H1 (cell line): Measurements from ENCODE around the gene PKD1L1. TPM values are rescaled to one million over a fixed set of nuclear protein-coding genes. Genes with fewer than 3 reads are reported as not detected.

ENCODE experiments used
- CTCF ChIA-PET: fragments of 300-600 bp; sonication (Branson Sonifier 250); formaldehyde crosslinking; loops from one replicate; lab custom pipeline; 2021; ENCODE audit not compliant: partially characterized antibody; lab: Charles Lee
- POLR2A ChIA-PET: fragments of 300-600 bp; sonication (Branson Sonifier 250); formaldehyde crosslinking; loops from one replicate; lab custom pipeline; 2021; ENCODE audit warnings: inconsistent platforms; ENCODE audit not compliant: partially characterized antibody; lab: Charles Lee
- DNase-seq, 2 experiments: peaks; one replicate each; pipeline versions ENCODE4 v3.0.0 to v3.0.0-alpha.2; 2010 to 2022; ENCODE audit warnings: low spot score in 2 of 2, low read depth in 1 of 2, mixed read lengths in 1 of 2
- FAIRE-seq: peaks from 2 replicates; lab custom pipeline; 2011; peaks lifted over from hg19 to GRCh38; lab: Jason Lieb, UNC
- H2AFZ ChIP-seq: 2 replicates; pipeline ENCODE4 v1.8.1; 2012; ENCODE audit warnings: low read length, inconsistent platforms
- H2AK5ac ChIP-seq: 2 replicates; pipeline ENCODE4 v1.6.1; 2013; ENCODE audit warnings: low read depth, low read length
- H2BK120ac ChIP-seq: replicated peaks from 2 replicates; pipeline ENCODE3; 2013; ENCODE audit warnings: low read depth, low read length, inconsistent platforms
- H2BK12ac ChIP-seq: 2 replicates; pipeline ENCODE4 v1.6.1; 2013; ENCODE audit warnings: low read depth, low read length
- H2BK15ac ChIP-seq: 2 replicates; pipeline ENCODE4 v1.6.1; 2013; ENCODE audit warnings: low read length
- H2BK20ac ChIP-seq: 2 replicates; pipeline ENCODE4 v1.6.1; 2013; ENCODE audit warnings: low read length
- H2BK5ac ChIP-seq: 2 replicates; pipeline ENCODE4 v1.6.1; 2013; ENCODE audit warnings: low read depth, low read length
- H3K14ac ChIP-seq: 2 replicates; pipeline ENCODE4 v1.6.1; 2013; ENCODE audit warnings: inconsistent platforms; ENCODE audit not compliant: insufficient read length
- H3K18ac ChIP-seq: 2 replicates; pipeline ENCODE4 v1.6.1; 2013; ENCODE audit warnings: low read length; ENCODE audit errors: extremely low read depth
- H3K23ac ChIP-seq: 2 replicates; pipeline ENCODE4 v1.6.1; 2013; ENCODE audit warnings: inconsistent platforms; ENCODE audit not compliant: insufficient read length
- H3K23me2 ChIP-seq: 2 replicates; pipeline ENCODE4 v1.6.1; 2013; ENCODE audit warnings: low read depth, low read length
- H3K27ac ChIP-seq: 2 replicates; pipeline ENCODE4 v1.6.1; 2011; ENCODE audit warnings: low read depth, low read length, inconsistent platforms
- H3K27me3 ChIP-seq, 4 experiments: replicated peaks in 1 of 4; 1 replicate in 1 of 4; 2 replicates in 3 of 4; pipeline versions ENCODE4 v1.6.1 to v1.8.1; 2011 to 2013; ENCODE audit warnings: low read length in 3 of 4, mild to moderate bottlenecking in 3 of 4, inconsistent platforms in 2 of 4, mixed read lengths in 2 of 4, moderate library complexity in 1 of 4; ENCODE audit not compliant: control insufficient read depth in 3 of 4, insufficient read depth in 3 of 4; ENCODE audit errors: extremely low read depth in 1 of 4
- H3K36me3 ChIP-seq, 4 experiments: 2 replicates each; pipeline versions ENCODE4 v1.6.1 to v1.8.1; 2011 to 2013; ENCODE audit warnings: mild to moderate bottlenecking in 4 of 4, low read length in 3 of 4, moderate library complexity in 2 of 4, control low read depth in 1 of 4, inconsistent platforms in 1 of 4; ENCODE audit not compliant: insufficient read depth in 4 of 4, control insufficient read depth in 2 of 4
- H3K4ac ChIP-seq: replicated peaks from 2 replicates; pipeline ENCODE3; 2013; ENCODE audit warnings: low read length, low read depth, mixed read lengths, inconsistent platforms; ENCODE audit not compliant: insufficient read length
- H3K4me1 ChIP-seq, 4 experiments: replicated peaks in 1 of 4; 1 replicate in 1 of 4; 2 replicates in 3 of 4; pipeline versions ENCODE4 v1.6.1 to v1.8.1; 2011 to 2013; ENCODE audit warnings: low read length in 3 of 4, inconsistent platforms in 2 of 4, mixed read lengths in 1 of 4; ENCODE audit not compliant: insufficient read depth in 4 of 4, control insufficient read depth in 3 of 4
- H3K4me2 ChIP-seq, 2 experiments: 2 replicates each; pipeline versions ENCODE4 v1.6.1 to v1.8.1; 2011 to 2013; ENCODE audit warnings: low read depth in 2 of 2, low read length in 2 of 2, control low read depth in 1 of 2, inconsistent platforms in 1 of 2, mild to moderate bottlenecking in 1 of 2; ENCODE audit not compliant: insufficient read depth in 1 of 2
- H3K4me3 ChIP-seq, 4 experiments: fragments of 200-600, 300-600 bp in 1 of 4; sonication (generic), shearing (Covaris generic), sonication (Bioruptor Twin) in 1 of 4; 2 replicates each; pipeline versions ENCODE4 v1.5.1 to v1.8.1; 2011 to 2016; ENCODE audit warnings: low read length in 4 of 4, low read depth in 3 of 4, control low read depth in 2 of 4, inconsistent platforms in 2 of 4, mild to moderate bottlenecking in 2 of 4, mixed read lengths in 1 of 4, moderate library complexity in 1 of 4; ENCODE audit not compliant: insufficient read depth in 2 of 4; ENCODE audit errors: extremely low read depth in 1 of 4
- H3K56ac ChIP-seq: replicated peaks from 2 replicates; pipeline ENCODE3; 2013; ENCODE audit warnings: low read depth, mild to moderate bottlenecking, mixed read lengths, low read length, inconsistent platforms; ENCODE audit not compliant: insufficient read length
- H3K79me1 ChIP-seq: 2 replicates; pipeline ENCODE4 v1.6.1; 2013; ENCODE audit warnings: low read depth, low read length, control low read depth
- H3K79me2 ChIP-seq, 2 experiments: 2 replicates each; pipeline versions ENCODE4 v1.6.1 to v1.8.1; 2012 to 2013; ENCODE audit warnings: low read length in 2 of 2, mild to moderate bottlenecking in 2 of 2, inconsistent platforms in 1 of 2; ENCODE audit not compliant: insufficient read depth in 2 of 2, control insufficient read depth in 1 of 2
- H3K9ac ChIP-seq, 4 experiments: replicated peaks in 1 of 4; 1 replicate in 1 of 4; 2 replicates in 3 of 4; pipeline versions ENCODE4 v1.6.1 to v1.8.1; 2011 to 2013; ENCODE audit warnings: low read depth in 3 of 4, low read length in 3 of 4, control low read depth in 2 of 4, mild to moderate bottlenecking in 2 of 4, moderate library complexity in 2 of 4, inconsistent platforms in 1 of 4; ENCODE audit errors: extremely low read depth in 1 of 4
- H3K9me3 ChIP-seq, 2 experiments: 2 replicates each; pipeline versions ENCODE4 v1.6.1 to v1.8.1; 2012 to 2013; ENCODE audit warnings: mild to moderate bottlenecking in 2 of 2, moderate library complexity in 2 of 2, control low read depth in 1 of 2, inconsistent platforms in 1 of 2, low read depth in 1 of 2, low read length in 1 of 2, mixed read lengths in 1 of 2; ENCODE audit not compliant: insufficient read depth in 2 of 2
- H4K20me1 ChIP-seq, 2 experiments: replicated peaks in 1 of 2; 2 replicates each; pipeline versions ENCODE3 to v1.8.1; 2011 to 2013; ENCODE audit warnings: inconsistent platforms in 2 of 2, low read length in 2 of 2, mild to moderate bottlenecking in 1 of 2; ENCODE audit not compliant: insufficient read depth in 2 of 2, control insufficient read depth in 1 of 2
- H4K5ac ChIP-seq: 2 replicates; pipeline ENCODE4 v1.6.1; 2013; ENCODE audit warnings: low read length, low read depth, mixed read lengths, inconsistent platforms; ENCODE audit not compliant: insufficient read length
- H4K8ac ChIP-seq: 2 replicates; pipeline ENCODE4 v1.8.0; 2013; ENCODE audit warnings: mild to moderate bottlenecking, moderate library complexity, low read length, inconsistent platforms; ENCODE audit not compliant: insufficient read depth; ENCODE audit errors: extremely low read depth
- H4K91ac ChIP-seq: replicated peaks from 2 replicates; pipeline ENCODE3; 2013; ENCODE audit warnings: low read length, mixed read lengths, inconsistent platforms; ENCODE audit not compliant: insufficient read length
- BRCA1 ChIP-seq: IDR thresholded peaks from 2 replicates; pipeline ENCODE4 v1.6.1; 2012; ENCODE audit warnings: low read depth, low read length, improper control_type of control experiment
- CBX8 ChIP-seq: fragments of 300-800, 300-1000 bp; sonication (generic); IDR thresholded peaks from 2 replicates; pipeline ENCODE4 v1.7.1; 2016; ENCODE audit warnings: low read depth, low read length, borderline replicate concordance
- CEBPB ChIP-seq: IDR thresholded peaks from 2 replicates; pipeline ENCODE4 v1.6.1; 2012; ENCODE audit warnings: low read depth, low read length
- CHD1 ChIP-seq: IDR thresholded peaks from 2 replicates; pipeline ENCODE4 v1.6.1; 2012; ENCODE audit warnings: low read depth, low read length, improper control_type of control experiment
- FOSL1 ChIP-seq: IDR thresholded peaks from 2 replicates; pipeline ENCODE4 v1.6.1; 2011; ENCODE audit warnings: mild to moderate bottlenecking, low read depth, low read length, moderate library complexity; ENCODE audit not compliant: insufficient read depth
- RFX5 ChIP-seq: IDR thresholded peaks from 2 replicates; pipeline ENCODE4 v1.6.1; 2011; ENCODE audit warnings: low read depth, low read length, improper control_type of control experiment, borderline replicate concordance
- TAF7 ChIP-seq: optimal IDR thresholded peaks from 2 replicates; pipeline ENCODE3; 2011; ENCODE audit warnings: low read depth, mild to moderate bottlenecking, inconsistent platforms, low read length, moderate library complexity, borderline replicate concordance
- TCF12 ChIP-seq: IDR thresholded peaks from 2 replicates; pipeline ENCODE4 v1.6.1; 2011; ENCODE audit warnings: low read depth, mild to moderate bottlenecking, low read length
- ZNF274 ChIP-seq: IDR thresholded peaks from 2 replicates; pipeline ENCODE4 v1.7.0; 2012; ENCODE audit warnings: low read length, borderline replicate concordance; ENCODE audit errors: extremely low read depth
- WGBS, 2 experiments: shearing (Covaris generic) in 1 of 2; methylation state at CpG; one replicate each; pipeline versions ENCODE4 v1.1.6 to v1.1.7; 2013 to 2015; ENCODE audit warnings: low lambda C conversion rate in 2 of 2, mixed read lengths in 2 of 2, inconsistent platforms in 1 of 2, low coverage in 1 of 2, missing lambda C conversion rate in 1 of 2; ENCODE audit not compliant: insufficient replicate concordance in 2 of 2, insufficient coverage in 1 of 2, insufficient read length in 1 of 2; ENCODE audit errors: extremely low coverage in 1 of 2, missing lambda C conversion rate in 1 of 2; 5-methylcytosine and 5-hydroxymethylcytosine counted together
- polyA plus RNA-seq, 7 experiments: library from polyadenylated mRNA; depleted of rRNA in 3 of 7; stranded (reverse) in 5 of 7; unstranded in 2 of 7; fragments of >200 nt in 5 of 7; fragments of 200-250 nt in 2 of 7; gene quantifications; 1 replicate in 5 of 7; 2 replicates in 1 of 7; 4 replicates in 1 of 7; pipeline versions ENCODE4 v1.2.1 to v1.2.3, GENCODE V29; 2011 to 2013; ENCODE audit warnings: missing spikeins in 2 of 7, mixed read lengths in 2 of 7
- total RNA-seq: library from RNA; stranded (reverse); fragmentation: NEBNext Ultra II Directional; extraction: Animal tissue kit (Norgen Biotek cat#: 25700); gene quantifications from 2 replicates; pipeline ENCODE4 v1.2.1, GENCODE V29; 2021
- TF ChIP-seq, protein P1 (sequence below): IDR thresholded peaks from 2 replicates; pipeline ENCODE4 v1.6.1; 2012; ENCODE audit warnings: inconsistent platforms

The PKD1L1 gene
- total and polyA plus RNA-seq, 2 of the 8 experiments (the other 6 are each of a cell fraction or from before 2014, with no cell fraction given): 0.22 to 0.35 TPM

DNA sequence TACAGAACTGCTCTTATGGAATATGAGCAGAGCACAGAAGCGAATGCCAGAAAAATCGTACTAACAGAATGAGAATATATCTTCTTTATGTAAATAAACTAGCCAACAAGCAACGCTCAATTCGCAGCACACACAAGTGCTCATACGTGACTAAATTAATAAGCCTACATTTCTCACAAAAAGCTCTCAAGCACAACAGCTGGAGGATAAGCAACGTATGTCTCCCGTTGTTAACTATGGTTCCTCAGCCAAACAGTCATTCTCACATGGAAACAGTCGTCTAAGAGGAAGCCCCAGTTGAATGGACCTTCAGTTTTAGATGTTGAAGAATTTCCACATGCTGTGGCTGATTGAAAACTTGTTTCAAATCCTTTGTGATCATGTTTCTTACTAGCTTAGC lies 110.4 kb downstream of the PKD1L1 start:
- no peak overlapping the region for H3K4me2 ChIP-seq
- H4K8ac ChIP-seq: no peak overlapping the region
- H2AFZ ChIP-seq: no peak overlapping the region
- no peak overlapping the region for H3K9ac ChIP-seq
- H3K4me3 ChIP-seq: no peak overlapping the region
- H2BK120ac ChIP-seq: no peak overlapping the region
- no peaks in the 10 kb centered on the region for H3K36me3 ChIP-seq
- POLR2A ChIA-PET: no interaction called here
- H2BK20ac ChIP-seq: no peak overlapping the region
- no peak for FAIRE-seq
- H3K79me1 ChIP-seq: no peaks in the 10 kb centered on the region
- TF ChIP-seq TAF7: no peak
- TF ChIP-seq, protein P1, sequence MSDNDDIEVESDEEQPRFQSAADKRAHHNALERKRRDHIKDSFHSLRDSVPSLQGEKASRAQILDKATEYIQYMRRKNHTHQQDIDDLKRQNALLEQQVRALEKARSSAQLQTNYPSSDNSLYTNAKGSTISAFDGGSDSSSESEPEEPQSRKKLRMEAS: no peak
- no peak for TF ChIP-seq CEBPB
- no peak for TF ChIP-seq ZNF274
- TF ChIP-seq CHD1: no peak
- no peak for TF ChIP-seq CBX8
- no peak for TF ChIP-seq FOSL1
- TF ChIP-seq BRCA1: no peak
- TF ChIP-seq RFX5: no peak
- TF ChIP-seq TCF12: no peak
- peak in 1 of 2 experiments; percentile 13 for DNase-seq
- WGBS, 2 experiments: 91% methylated on average over 8 of the region's 8 CpGs; no CpG with 5 or more reads in 1 of the 2 experiments
- H3K4ac ChIP-seq: no peak overlapping the region
- H3K9me3 ChIP-seq: no peaks in the 10 kb centered on the region
- H3K79me2 ChIP-seq: no peaks in the 10 kb centered on the region
- no peaks in the 10 kb centered on the region; a peak in 1 of 7 replicates for H3K27me3 ChIP-seq
- no peak overlapping the region for H3K18ac ChIP-seq
- H4K91ac ChIP-seq: no peak overlapping the region
- H4K5ac ChIP-seq: no peak overlapping the region
- no peak overlapping the region for H3K14ac ChIP-seq
- CTCF ChIA-PET: interaction anchor here (1.1 to 3.0 kb wide), 4 partner anchors 14 to 574 kb away, joined by 3 to 11 read pairs (median 4); no protein-coding TSS in a partner anchor
- H2BK12ac ChIP-seq: no peak overlapping the region
- H3K4me1 ChIP-seq: no peaks in the 10 kb centered on the region
- H3K23ac ChIP-seq: no peak overlapping the region
- no peak overlapping the region for H3K27ac ChIP-seq
- H2BK5ac ChIP-seq: no peak overlapping the region
- H3K56ac ChIP-seq: no peak overlapping the region
- peaks cover 0 to 2% of the 10 kb centered on the region in 2 experiments for H4K20me1 ChIP-seq
- no peaks in the 10 kb centered on the region for H3K23me2 ChIP-seq
- H2AK5ac ChIP-seq: no peak overlapping the region
- no peak overlapping the region for H2BK15ac ChIP-seq
